IPS-20b (cell line): ENCODE results near the gene RICTOR.
A peak's percentile ranks its signal among the peaks of the same experiment; 100 is the strongest.

ENCODE experiments used
- H3K27ac ChIP-seq: one replicate; pipeline ENCODE4 v1.5.1; 2013; ENCODE audit warnings: low read length
- H3K27me3 ChIP-seq: 2 replicates; pipeline ENCODE4 v1.6.1; 2013; ENCODE audit warnings: mild to moderate bottlenecking, low read length, inconsistent platforms; ENCODE audit not compliant: insufficient read depth
- H3K36me3 ChIP-seq: 2 replicates; pipeline ENCODE4 v1.6.1; 2013; ENCODE audit warnings: low read depth, mild to moderate bottlenecking, inconsistent platforms, low read length, moderate library complexity; ENCODE audit not compliant: insufficient read depth
- H3K4me1 ChIP-seq: 2 replicates; pipeline ENCODE4 v1.6.1; 2013; ENCODE audit warnings: mild to moderate bottlenecking, control low read depth, inconsistent platforms, low read length, moderate library complexity; ENCODE audit not compliant: insufficient read depth
- H3K4me3 ChIP-seq: 2 replicates; pipeline ENCODE4 v1.5.1; 2013; ENCODE audit warnings: mild to moderate bottlenecking, low read length, inconsistent platforms
- H3K9ac ChIP-seq: 2 replicates; pipeline ENCODE4 v1.6.1; 2013; ENCODE audit warnings: low read depth, mild to moderate bottlenecking, inconsistent platforms, low read length, moderate library complexity
- H3K9me3 ChIP-seq: 2 replicates; pipeline ENCODE4 v1.6.1; 2013; ENCODE audit warnings: mild to moderate bottlenecking, low read depth, low read length, inconsistent platforms; ENCODE audit not compliant: insufficient read depth

Gene RICTOR

GRCh38 chr5:39091940-39092580, 17.9 kb upstream of the RICTOR start:
- Histone ChIP-seq H3K4me3 (no peak overlapping the region), H3K27ac (no peak overlapping the region), H3K9ac (no peak overlapping the region)

DNA sequence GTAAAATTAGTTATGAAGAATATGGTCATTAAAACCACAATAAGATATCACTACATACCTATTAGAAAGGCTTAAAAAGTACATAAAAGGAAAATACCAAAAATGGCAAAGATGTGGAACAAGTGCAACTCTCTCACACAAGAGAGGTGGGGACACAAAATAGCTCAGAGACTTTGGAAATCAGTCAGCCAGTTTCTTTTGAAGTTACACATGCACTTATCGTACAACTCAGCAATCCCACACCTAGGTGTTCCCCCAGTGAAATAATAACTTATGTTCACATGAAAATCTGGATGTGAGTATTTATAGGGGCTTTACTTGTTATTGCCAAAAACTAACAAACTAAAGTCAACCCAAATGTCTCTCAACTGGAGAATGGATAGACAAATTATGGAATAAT, 9.8 kb upstream of the RICTOR start:
- Histone ChIP-seq H3K9me3 (no peaks in the 10 kb centered on the region), H3K4me3 (no peak overlapping the region), H3K27ac (no peak overlapping the region), H3K9ac (no peak overlapping the region), H3K27me3 (no peaks in the 10 kb centered on the region), H3K4me1 (no peaks in the 10 kb centered on the region), H3K36me3 (no peaks in the 10 kb centered on the region)

More at GRCh38 chr5:39091940-39092580, 17.9 kb upstream of the RICTOR start:
- Histone ChIP-seq H3K9me3 (no peaks in the 10 kb centered on the region; the same call in 1 of the 2 replicates), H3K36me3 (no peaks in the 10 kb centered on the region), H3K4me1 (no peaks in the 10 kb centered on the region), H3K27me3 (no peaks in the 10 kb centered on the region)

GRCh38 chr5:39082995-39083394, 8.8 kb upstream of the RICTOR start:
- H3K36me3 ChIP-seq, result no peaks in the 10 kb centered on the region
- H3K27me3 ChIP-seq, result no peaks in the 10 kb centered on the region

GRCh38 chr5:39080597-39081204, 6.5 kb upstream of the RICTOR start:
- no peaks in the 10 kb centered on the region for H3K27me3 ChIP-seq
- no peak overlapping the region for H3K4me3 ChIP-seq
- H3K4me1 ChIP-seq, result no peaks in the 10 kb centered on the region
- H3K9me3 ChIP-seq, result no peaks in the 10 kb centered on the region
- H3K27ac ChIP-seq, result no peak overlapping the region
- H3K9ac ChIP-seq, result no peak overlapping the region
- H3K36me3 ChIP-seq, result no peaks in the 10 kb centered on the region

More at GRCh38 chr5:39082995-39083394, 8.8 kb upstream of the RICTOR start:
- Histone ChIP-seq H3K27ac (no peak overlapping the region), H3K9me3 (no peaks in the 10 kb centered on the region), H3K4me3 (no peak overlapping the region), H3K9ac (no peak overlapping the region), H3K4me1 (no peaks in the 10 kb centered on the region)

DNA sequence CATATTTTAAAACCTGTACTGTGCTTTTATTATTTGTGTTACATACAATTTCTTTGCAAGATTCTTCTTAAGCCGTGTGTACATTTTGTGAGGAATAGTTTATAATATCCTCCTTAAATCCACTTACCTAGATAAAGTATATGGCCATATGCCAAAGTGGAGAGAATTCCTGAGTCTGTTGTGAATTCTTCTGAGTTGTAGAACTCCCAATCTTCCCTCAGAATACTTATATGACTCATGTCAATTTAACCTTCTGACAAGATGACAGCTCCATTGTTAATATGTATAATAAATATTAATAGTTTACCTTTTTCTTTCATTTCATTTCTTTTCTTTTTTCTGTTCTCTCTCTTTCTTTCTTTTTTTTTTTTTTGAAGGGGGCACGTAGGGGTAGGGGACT, 6.0 kb upstream of the RICTOR start:
- Histone ChIP-seq H3K4me3 (no peak overlapping the region), H3K9ac (no peak overlapping the region), H3K27me3 (no peaks in the 10 kb centered on the region), H3K4me1 (no peaks in the 10 kb centered on the region), H3K36me3 (no peaks in the 10 kb centered on the region), H3K9me3 (no peaks in the 10 kb centered on the region), H3K27ac (no peak overlapping the region)

DNA sequence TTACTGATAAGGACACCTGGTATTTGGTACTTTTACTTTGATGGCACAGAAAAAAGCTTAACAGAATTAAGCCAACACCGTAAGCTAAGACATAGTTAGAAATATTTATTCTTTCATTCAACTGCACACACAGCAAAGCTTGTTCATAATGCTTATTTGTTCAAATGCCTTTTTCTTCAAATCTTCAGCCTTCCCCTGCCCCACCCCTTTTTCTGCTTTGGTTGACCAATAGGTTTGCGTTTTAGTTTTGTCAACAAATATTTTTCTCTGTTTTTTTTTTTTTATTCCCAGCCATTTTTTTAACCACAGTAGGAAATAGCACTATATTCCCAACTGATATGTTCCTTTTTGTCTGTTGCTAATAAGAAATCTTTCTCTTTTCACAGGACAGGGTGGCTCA, 4.9 kb upstream of the RICTOR start:
- Histone ChIP-seq H3K4me1 (no peaks in the 10 kb centered on the region), H3K27me3 (no peaks in the 10 kb centered on the region), H3K4me3 (no peak overlapping the region), H3K27ac (no peak overlapping the region), H3K9me3 (no peaks in the 10 kb centered on the region), H3K36me3 (no peaks in the 10 kb centered on the region), H3K9ac (no peak overlapping the region)

DNA sequence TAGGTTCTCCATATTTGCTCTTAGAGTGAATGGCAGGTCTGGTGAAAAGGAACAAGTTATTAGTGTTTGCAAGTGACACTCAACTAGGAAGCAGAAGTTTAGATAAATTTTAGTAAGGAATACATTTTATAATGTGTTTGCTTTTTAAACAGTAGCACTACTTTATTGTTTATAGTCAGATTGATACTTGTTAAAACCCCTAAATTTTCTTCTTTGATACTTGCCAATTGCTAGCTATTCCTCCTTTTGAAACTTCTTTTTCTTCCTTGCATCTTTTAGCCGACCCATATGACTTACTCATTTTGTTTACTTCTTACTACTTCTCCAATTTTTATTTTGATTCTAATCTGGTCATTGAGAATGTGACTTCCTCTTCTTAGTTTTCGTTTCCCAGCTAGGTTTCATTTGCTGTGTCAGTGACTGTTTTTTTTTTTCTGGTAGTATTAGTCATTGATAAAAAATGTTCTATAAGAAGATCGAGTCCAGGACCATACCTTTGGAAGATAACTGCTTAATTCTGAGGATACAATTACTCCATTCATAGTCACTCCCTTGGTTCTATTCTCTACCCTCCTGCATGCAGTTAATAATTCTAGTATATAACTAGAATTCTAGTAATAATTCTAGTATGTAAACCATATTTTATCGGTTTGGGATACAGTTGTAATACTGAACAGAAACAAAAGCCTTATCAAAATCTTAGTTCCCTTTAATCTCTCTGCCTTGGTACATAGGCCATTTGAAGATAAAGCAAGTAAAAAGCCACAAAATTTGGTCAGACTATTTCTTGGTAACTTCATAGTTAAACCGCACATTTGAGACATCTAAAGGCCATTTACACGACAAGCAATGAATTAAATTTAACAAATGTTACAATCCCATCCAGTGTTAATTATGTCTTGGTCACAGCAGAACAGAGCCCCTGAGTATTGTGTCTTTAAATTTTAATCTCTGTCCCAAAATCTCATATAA, 2.8 kb upstream of the RICTOR start:
- Histone ChIP-seq H3K4me3 (no peak overlapping the region), H3K4me1 (peaks cover 7% of the 10 kb centered on the region; the same call in 1 of the 2 replicates), H3K27me3 (no peaks in the 10 kb centered on the region), H3K36me3 (no peaks in the 10 kb centered on the region), H3K9me3 (no peaks in the 10 kb centered on the region), H3K9ac (no peak overlapping the region), H3K27ac (no peak overlapping the region)

DNA sequence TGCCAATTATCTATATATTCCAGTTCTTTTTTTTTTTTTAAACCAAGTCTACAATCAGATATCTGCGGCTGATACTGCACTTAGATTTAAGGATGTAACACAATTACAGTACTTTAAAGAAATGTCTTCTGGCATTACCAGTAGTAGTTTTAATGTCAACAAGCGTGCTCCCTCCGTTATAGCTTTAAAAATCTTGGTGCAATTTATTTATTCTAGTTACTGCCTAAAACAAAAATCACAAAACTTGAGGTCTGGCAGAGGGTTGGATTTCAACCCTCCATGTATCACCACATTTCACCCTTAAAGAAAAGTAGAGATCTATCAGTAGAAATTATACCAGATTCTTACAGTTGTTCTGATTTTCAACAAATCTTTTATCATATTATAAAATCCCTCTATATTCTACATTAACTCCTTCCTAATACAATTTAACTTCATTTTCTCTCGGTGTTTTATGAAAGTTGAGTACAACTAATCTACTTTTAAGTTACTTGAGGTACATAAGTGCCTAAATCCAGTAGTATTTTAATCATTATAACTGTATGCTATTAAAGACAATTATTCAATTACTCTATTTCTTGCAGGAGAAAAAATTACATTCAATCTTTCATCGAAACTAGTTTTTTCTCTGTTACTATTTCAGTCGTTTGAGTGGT, 2.0 kb upstream of the RICTOR start:
- Histone ChIP-seq H3K9ac (no peak overlapping the region), H3K9me3 (no peaks in the 10 kb centered on the region), H3K27ac (no peak overlapping the region), H3K4me3 (no peak overlapping the region), H3K4me1 (peaks cover 7% of the 10 kb centered on the region; the same call in 1 of the 2 replicates), H3K36me3 (no peaks in the 10 kb centered on the region), H3K27me3 (no peaks in the 10 kb centered on the region)

DNA sequence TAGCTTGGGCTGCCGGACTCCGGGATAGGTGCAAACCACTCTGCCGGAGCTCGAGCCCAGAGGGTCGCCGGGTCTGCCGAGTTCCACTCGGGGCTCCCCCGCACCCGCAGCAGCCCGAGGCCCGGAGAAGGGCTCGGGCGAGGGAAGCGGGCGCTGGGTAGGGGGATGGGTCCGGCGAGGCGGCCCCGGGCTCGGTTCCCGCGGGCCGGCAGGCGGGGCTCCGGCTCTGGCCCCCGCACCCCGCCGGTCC, 507 bp downstream of the RICTOR start:
- Histone ChIP-seq H3K9me3 (no peaks in the 10 kb centered on the region), H3K27ac (peak overlapping the region; percentile 72), H3K4me3 (peak overlapping the region; percentile 97), H3K36me3 (no peaks in the 10 kb centered on the region), H3K27me3 (no peaks in the 10 kb centered on the region), H3K9ac (peak overlapping the region; percentile 94), H3K4me1 (peaks cover 12% of the 10 kb centered on the region; the same call in 1 of the 2 replicates)

DNA sequence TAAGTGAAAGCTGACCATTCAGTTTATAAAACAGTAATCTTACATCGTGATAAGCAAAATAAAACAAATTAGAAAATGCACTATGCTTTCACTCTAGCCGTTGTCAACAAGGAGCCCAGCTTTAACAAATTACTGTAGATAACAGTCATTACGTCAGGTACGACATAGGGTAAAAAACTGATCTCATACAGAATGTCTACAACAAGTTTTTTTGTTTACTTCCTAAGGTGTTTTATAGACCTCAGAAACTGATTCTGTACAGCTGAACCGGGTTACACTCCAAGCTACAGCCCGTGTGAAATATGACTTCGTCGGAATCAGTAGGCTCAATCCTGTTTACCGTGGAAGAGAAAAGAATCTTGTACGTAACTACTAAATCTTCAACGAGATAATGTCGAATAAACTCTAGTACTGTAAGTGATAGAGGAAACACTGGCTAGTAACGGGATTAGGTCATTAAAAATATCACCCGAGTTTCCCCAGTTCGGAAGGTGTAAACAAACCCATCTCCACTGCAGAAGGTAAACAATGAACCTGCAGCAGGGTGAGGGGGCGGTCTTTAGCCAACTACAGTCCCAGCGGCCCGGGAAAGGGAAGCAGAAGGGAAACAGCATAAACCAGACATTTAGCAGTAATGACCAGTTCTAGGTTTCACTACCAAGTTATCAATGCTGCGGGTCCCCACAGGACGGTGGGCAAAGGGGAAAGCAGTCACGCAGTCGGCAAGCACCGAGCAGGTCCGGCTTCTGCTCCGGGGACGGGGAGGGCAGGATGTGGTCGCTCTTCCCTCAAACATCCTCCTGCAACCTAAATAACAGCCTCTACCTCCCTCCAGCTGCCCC, 1.1 kb downstream of the RICTOR start:
- H3K27ac ChIP-seq, result peak overlapping the region; percentile 72

DNA sequence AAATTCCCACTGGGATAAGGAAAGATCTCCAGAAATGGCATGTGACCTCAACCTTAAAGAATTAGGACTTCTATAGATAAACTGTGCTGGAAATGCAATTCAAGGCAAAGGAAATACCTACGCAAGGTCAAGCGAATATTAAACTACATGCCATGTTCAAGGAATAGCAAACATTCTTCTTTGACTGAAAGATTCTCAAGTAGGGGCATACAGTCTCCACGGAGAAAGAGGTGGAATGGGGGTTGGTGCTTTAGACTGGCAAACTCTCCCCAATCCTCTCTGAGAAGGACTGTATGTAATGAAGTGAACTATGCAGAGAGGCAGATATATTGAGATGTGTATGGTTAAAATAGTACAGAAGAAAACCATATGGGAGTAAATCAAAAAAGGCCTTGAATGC, 6.1 kb downstream of the RICTOR start:
- H3K27me3 ChIP-seq, result no peaks in the 10 kb centered on the region
- H3K36me3 ChIP-seq, result peaks cover 20% of the 10 kb centered on the region
- H3K9me3 ChIP-seq, result peaks cover 16% of the 10 kb centered on the region
- H3K9ac ChIP-seq, result no peak overlapping the region
- no peak overlapping the region for H3K4me3 ChIP-seq
- no peak overlapping the region for H3K27ac ChIP-seq
- peaks cover 34% of the 10 kb centered on the region; the same call in 1 of the 2 replicates for H3K4me1 ChIP-seq

More for the DNA sequence above, 1.1 kb downstream of the RICTOR start:
- H3K4me1 ChIP-seq, result peaks cover 18% of the 10 kb centered on the region; the same call in 1 of the 2 replicates
- no peaks in the 10 kb centered on the region for H3K9me3 ChIP-seq
- peak overlapping the region; percentile 94 for H3K9ac ChIP-seq
- peak overlapping the region; percentile 97 for H3K4me3 ChIP-seq
- H3K36me3 ChIP-seq, result no peaks in the 10 kb centered on the region
- no peaks in the 10 kb centered on the region for H3K27me3 ChIP-seq
